Stimulated activated CD8-positive, alpha-beta memory T cell treated with anti-CD3 and anti-CD28 coated beads, Interleukin-7, amount 100 ng/mL, for 1 hour (primary cell): ENCODE measurements around the gene GFRA3.

ENCODE experiments used
- DNase-seq, 2 donors: peaks; one replicate each; pipeline ENCODE4 v3.0.0-alpha.2; 2020; ENCODE audit warnings: low read depth in 2 of 2

Gene GFRA3

DNA sequence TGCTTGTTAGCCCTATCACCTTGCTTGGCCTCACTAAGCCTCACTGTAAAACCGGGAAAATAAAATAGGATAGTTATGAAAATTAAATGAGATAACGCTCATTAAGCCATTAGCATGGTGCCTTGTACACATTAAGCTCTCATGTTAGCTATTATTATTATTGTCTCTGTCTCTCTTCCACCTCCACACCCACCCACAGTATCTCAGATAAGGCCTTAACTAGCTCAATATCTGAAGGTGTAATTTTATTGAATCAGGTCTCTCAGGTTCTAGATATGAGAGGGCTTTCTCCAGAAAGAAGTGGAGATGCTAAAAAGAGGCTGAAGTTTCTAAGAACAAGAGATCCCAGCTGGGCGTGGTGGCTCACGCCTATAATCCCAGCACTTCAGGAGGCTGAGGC is 27.6 kb downstream of the GFRA3 start:
- no peak for DNase-seq

DNA sequence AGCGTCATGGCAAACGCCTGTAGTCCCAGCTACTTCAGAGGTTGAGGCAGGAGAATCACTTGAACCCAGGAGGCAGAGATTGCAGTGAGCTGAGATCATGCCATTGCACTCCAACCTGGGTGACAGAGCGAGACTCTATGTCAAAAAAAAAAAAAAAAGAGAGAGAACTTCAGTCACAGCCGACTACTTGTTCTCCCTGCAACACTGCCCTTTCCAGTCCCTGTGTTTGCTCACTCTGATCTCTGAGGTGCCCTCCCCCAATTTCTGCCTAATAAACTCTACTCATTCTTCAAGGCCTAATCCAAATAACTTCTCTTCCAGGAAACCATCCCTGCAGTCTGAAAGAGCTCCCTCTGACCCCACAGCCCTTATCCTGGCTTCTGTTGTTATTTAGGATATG is 28.1 kb downstream of the GFRA3 start:
- no peak for DNase-seq

DNA sequence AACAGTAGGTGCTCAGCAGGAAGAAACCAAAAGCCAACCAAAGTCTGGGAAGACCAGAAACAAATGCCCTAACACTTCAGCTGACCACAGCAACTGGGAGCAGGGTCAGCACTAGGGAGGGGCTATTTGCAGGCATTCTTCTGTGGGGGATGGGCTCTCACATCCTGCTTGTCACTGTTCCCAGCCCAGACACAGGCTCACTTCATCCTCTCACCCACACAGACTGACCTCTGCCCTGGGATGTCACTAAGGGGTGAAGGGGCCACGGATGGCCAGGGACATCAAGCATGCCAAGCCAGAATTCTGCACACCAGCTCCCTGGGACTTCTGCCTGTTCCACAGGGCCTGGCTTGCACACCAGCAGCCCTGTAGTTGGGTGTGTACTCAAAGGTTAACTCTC is 28.7 kb downstream of the GFRA3 start:
- DNase-seq, result no peak

DNA sequence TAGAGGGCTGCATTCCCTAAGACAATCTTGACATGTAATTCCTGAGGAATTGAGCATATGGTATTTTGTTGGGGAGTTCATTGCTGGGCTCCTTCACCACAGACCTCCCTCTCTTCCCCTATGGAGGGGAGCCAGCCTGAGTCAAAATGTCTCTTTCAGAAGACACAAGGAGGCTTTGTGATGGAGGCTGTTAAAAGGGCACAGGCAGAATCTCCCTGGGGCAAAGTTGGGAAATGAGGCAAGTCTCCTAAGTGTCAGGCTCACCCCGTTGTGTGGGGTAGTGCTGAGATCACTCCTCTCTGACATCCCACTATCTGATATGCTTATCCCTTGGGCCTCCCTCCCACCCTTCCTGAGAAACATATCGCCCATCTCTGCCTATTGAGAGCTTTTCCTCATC is 30.6 kb downstream of the GFRA3 start:
- DNase-seq, result no peak

DNA sequence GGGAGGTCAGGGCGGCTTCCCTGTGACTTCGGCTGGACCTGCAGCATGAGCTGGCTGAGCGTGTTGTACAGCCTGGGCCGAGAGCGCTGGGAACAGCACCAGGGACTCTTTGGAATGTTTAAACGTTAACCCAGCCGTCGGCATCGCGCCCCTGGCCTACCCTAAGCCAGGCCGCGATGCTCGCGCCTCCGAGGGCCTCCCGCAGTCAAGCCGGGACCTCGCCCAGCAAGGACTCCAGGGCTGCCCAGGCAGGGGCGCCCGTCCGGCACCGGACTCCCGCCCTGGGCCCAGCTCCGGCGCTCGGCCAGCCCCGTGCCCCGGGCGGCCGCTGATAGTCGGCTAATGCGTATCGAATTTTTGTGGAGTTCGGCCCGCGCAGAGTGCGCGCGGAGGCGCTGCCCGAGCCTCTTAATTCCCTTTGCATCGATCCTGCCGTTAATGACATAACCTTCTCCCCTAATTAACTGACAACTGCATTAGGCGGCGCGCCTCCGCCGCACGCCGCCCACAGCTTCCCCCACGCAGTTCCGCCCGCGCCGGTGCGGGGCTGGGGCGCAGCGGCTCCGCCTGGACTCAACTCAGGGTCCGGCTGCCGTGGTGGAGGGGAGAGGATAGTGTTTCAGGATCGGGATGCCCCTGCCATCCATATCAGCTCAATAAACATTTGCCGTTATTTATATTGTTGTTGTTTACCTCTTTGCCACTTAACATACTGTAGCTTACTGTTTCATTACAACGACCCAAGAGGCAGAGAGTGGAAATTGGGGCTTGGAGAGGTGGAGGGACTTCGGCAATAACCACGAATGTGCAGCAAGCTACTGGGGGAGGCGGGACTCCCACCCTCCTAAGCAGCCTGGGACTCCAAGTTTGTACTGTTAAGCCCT is 32.5 kb downstream of the GFRA3 start:
- DNase-seq, result no peak

DNA sequence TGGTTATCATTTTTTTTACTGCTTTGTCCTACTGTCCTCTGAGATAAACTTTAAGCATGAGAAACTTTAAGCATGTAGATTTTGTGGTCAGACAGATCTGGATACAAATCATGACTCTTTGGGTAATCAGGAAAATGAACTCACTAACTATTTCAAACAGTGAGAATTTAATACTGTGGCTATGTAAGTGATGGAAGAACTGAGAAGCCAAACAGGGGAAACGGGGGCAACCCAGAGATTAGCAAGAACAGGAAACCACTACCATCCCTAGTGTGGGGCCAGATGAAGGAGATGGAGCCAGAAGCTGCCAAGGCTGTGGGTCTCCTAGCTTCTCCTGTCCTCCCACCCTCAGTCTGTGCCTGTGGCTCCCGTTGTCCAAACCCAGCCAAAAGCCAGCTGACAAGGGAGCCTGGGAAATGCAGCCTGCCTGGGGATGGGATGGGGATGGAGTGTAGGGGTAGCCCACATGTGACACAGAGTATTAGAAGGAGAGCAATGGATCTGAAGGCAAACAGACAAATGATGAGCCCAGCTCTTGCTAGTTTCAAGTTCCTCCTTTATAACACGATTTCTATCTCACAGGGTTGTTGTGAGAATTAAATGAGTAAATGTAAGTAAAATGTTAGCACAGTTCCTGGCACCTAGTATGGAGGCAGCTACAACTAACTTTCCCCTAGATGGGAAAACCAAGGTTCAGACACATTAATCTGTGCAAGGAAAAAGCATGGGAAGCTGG is 33.6 kb downstream of the GFRA3 start:
- no peak for DNase-seq

DNA sequence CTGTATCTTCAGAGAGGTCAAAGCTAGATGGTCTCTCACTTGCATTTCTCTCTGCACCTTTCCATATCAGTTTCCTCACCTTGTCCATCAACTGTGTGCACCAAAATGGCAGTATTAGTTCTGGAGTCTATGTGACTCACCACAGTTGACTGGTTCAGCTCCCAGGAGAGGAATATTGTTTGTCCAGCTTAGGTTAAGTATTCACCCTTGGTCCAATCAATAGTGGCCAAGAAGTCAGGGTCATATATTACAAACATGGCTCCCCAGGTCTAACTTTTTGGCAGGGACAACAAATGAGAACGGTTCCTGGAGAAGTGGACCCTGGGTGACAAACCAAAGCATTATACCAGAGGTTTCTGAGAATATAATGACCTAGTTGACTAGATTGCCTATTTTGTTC is 36.4 kb downstream of the GFRA3 start:
- DNase-seq, result no peak

DNA sequence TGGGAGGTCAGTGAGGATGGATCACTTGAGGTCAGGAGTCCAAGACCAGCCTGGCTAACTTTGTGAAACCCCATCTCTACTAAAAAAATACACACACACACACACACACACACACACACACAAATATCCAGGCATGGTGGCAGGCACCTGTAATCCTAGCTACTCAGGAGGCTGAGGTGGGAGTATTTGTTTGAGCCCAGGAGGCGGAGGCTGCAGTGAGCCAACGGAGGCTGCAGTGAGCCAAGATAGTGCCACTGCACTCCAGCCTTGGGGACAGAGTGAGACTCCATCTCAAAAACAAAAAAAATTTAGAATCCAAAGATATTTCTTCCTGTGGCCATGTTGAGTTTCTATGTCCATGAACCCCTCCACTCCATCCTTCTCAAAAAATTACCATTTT is 39.8 kb downstream of the GFRA3 start:
- DNase-seq, result no peak

DNA sequence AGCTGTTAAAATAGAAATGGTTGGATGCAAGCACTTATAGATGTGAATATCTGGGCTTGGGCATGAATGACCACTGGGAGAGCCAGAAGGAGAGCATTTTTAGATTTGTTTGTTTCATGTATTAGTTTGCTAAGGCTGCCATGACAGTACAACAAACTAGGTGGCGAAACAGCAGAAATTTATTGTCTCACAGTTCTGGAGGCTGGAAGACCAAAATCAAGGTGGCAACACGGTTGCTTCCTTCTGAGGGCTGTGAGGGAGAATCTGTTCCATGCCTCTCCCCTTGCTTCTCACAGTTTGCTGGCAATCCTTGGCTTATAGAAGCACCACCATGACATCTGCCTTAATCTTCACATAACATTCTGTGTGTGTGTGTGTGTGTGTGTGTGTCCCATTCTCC is 41.1 kb downstream of the GFRA3 start:
- no peak for DNase-seq

DNA sequence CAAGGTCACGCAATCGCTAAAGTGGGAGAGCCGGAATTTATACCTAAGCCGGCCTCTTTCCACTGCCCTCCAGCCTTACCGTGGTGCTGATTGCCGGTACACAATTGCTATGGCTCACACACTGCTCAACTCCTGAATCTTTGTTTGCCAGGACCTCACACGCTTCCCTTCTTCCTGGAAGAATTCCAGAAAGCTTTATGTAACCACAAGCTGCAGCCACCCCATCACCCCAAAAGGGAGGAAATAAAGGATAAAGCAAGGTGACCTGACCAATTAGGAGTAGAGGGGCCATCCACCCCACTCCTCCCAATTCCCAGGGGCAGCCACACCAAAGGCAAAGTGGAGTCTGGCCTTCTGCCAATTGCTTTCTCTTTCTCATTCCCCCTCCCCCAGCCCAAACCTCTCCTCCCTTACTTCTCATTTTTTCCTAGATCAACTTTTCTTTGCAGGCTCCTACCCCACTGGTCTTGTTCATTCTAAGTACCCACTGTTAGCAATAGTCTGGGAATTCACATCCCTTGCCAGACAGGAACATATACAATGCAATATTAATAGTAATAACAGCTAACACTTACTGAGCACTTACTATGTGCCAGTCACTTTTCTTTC is 43.3 kb downstream of the GFRA3 start:
- DNase-seq, result no peak

DNA sequence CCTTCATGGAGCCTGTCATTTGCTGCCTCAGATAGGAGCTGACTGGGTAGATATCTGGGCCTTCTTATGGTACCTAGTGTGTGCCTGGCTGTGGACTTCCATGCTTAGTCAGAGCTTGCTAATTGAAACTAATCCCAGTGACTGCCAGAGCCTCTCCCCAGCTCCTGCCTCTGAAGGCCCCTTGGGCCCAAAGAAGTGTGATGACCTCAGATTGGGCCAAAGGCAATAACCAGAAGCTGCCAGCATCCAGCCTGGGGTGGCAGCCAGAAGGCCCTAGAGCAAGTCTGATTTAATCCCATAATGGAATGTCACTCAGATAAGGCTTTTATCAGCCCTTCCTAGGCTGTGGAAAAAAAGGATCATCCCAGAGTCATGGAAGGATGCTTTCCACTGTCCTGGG is 44.2 kb downstream of the GFRA3 start:
- DNase-seq, result no peak

DNA sequence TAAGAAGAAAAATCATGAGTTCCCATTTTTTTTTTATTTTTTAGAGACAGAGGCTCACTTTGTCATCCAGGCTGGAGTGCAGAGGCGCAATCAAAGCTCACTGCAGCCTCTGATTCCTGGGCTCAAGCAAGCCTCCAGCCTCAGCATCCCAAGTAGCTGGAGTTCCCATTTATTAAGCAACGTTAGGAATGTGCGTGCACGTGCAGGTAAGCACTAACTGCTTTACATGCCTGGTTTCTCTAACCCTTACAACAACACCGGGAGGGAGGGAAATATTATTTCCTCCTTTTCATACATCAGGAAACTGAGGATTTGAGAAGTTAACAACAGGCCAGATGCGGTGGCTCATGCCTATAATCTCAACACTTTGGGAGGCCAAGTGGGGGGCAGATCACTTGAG is 45.0 kb downstream of the GFRA3 start:
- DNase-seq, result no peak

DNA sequence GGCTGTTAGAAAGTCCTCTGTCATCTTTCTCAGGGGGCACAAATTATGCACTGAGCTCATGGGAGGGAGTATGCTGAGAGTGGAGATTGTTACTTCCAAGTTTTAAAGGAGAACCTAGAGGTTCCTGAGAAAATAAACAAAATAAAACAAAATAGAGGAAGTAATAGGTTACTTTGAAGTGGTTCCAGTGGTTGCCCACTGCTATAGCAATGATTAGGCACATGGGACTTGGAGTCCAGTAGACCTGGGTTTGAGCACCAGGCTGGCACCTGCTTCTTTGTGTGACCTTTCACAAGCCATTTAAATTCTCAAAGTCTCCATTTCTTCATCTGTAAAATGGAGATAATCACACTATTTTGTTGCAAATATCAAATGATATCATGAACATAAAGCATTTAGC is 47.5 kb downstream of the GFRA3 start:
- DNase-seq, result no peak

DNA sequence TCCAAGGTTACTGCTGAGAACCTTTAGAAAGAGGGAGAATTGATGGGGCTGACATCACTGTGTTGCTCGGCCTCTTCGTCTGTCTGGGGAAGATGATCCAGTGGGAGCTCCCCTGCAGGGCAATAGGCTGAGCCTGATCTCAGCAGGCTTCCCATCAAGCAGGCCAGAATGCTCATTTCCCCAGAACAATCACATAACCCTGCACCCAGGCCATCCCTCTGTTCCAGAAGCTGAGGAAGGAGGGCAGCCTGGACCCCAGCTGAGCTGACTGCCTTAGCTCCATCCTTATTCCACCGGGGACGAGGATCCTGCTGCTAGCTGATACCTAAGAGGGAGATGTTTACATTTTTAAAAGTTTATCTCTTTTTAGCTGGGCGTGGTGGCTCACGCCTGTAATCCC is 49.7 kb downstream of the GFRA3 start:
- DNase-seq, result no peak

DNA sequence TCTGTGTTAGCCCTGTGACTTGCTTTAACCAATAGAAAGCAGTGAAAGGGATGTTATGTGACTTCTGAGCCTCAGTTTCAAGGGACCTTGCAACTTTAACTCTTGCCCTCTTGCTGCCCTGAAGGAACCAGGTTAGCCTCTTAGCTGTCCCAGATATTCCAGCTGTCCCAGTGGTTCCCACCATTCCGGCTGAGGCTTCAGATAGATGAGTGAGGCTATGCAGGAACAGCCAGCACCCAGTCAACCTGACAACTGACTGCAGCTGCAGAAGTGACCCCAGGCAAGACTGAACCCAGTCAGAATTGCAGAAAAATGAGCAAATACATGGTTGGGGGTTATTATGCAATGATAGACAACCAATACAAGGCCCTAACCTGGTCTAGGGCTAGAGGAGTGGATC is 50.9 kb downstream of the GFRA3 start:
- DNase-seq, result no peak

DNA sequence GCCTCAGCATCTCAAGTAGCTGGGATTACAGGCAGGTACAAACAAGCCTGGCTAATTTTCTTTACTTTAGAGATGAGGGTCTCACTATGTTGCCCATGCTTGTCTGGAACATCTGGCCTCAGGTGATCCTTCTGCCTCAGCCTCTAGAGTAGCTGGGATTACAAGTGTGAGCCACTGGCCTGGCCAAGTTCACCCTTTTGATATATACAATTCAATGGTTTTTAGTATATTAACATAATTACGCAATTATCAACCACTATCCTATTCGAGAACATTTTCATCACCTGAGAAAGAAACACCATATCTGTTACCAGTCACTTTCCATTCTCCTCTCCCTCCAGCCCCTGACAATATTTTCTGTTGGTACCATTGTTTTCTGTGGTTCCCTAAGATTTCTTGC is 57.6 kb downstream of the GFRA3 start:
- DNase-seq, result no peak

DNA sequence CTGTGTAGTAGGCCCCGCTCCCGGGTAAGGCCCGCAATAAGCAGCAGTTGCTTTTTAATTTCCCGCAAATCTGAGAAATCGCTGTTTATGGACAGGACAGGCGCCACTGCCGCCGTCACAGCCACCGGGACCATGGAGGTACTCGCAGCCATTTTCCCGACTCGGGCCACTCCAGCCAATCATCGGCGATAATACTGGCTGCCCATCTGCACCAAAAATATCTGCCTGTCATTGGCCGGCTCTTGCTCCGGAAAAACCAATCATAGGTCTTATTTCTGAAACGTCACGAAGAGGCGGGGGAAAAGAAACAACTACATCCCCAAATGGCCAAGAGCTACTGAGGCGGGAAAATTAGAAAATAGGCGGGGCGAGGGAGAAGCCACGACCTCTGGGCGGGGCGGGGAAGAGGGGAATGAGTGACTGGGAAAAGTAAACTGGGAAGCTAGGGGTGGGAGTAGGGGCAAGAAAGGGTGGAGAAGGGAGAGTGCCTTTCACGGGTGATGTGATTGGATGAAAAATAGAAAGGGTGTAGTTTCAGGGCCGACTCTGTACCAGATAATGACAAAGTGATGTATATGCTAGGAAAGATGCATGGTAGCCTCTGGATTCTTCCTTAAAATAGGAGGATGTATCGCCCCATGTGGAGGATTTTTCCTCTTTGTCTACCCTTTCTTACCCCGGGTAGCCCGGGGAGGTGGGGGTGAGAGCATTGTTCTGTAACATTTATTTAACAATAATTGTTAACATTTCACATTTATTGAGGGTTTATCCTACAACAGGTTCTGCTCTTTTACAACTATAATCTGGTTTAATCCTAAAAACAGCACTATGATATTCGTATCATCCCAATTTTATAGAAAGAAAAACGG is 61.0 kb downstream of the GFRA3 start, which contains the start of gene CDC23:
CDC23 (minus strand) TSS at position 163 of the 869 bp plus-strand sequence; CDS start at position 152, 11 bp downstream.
- peak; percentile 72 to 73 for DNase-seq

DNA sequence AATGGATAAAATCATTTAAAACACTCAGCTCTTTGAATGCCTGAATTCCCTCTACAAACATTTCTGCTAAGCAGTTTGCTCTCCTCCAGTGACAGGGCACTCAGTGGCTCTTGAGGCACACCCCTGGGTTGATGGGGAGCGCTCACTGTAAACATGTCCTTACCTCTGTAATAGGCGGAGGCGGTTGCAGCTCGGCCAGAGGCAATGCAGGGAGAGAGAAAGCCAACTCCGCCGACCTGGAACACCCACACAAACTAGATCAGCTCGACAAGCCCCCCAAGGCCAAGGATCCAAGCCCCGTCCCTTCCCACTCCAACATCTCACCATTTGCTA is 61.6 kb downstream of the GFRA3 start:
- DNase-seq, result peak in 1 of 2 donors; percentile 2

DNA sequence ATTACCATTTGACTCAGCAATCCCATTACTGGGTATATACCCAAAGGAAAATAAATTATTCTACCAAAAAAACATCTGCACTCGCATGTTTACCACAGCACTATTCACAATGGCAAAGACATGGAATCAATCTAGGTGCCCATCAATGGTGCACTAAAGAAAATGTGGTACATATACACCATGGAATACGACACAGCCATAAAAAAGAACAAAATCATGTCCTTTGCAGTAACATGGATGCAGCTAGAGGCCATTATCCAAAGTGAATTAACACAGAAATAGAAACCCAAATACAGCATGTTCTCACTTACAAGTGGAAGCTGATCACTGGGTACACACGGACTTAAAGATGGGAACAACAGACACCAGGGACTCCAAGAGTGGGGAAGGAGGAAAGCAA is 63.4 kb downstream of the GFRA3 start:
- DNase-seq, result no peak
